Subcutaneous abdominal adipose tissue (tissue), 5 donors: ENCODE measurements around the gene TMEFF2.

Experiments
- H3K27ac ChIP-seq: one replicate; pipeline ENCODE4 v1.7.0; 2013; ENCODE audit warnings: low read depth, mild to moderate bottlenecking, inconsistent platforms, low read length, moderate library complexity
- H3K27me3 ChIP-seq, 5 donors: one replicate each; pipeline ENCODE4 v1.7.0; 2013; ENCODE audit warnings: low read length in 5 of 5, inconsistent platforms in 1 of 5; ENCODE audit not compliant: control insufficient read depth in 5 of 5, insufficient read depth in 4 of 5
- H3K36me3 ChIP-seq, 5 donors: one replicate each; pipeline ENCODE4 v1.7.0; 2013; ENCODE audit warnings: low read length in 5 of 5; ENCODE audit not compliant: control insufficient read depth in 5 of 5, insufficient read depth in 5 of 5
- H3K4me1 ChIP-seq, 5 donors: one replicate each; pipeline ENCODE4 v1.7.0; 2013; ENCODE audit warnings: low read length in 5 of 5, mild to moderate bottlenecking in 3 of 5, moderate library complexity in 1 of 5; ENCODE audit not compliant: control insufficient read depth in 5 of 5, insufficient read depth in 5 of 5
- H3K4me3 ChIP-seq, 5 donors: one replicate each; pipeline ENCODE4 v1.7.0; 2013; ENCODE audit warnings: low read length in 5 of 5, low read depth in 1 of 5
- H3K9ac ChIP-seq, 5 donors: one replicate each; pipeline ENCODE4 v1.7.0; 2013; ENCODE audit warnings: low read length in 5 of 5, mild to moderate bottlenecking in 4 of 5, moderate library complexity in 3 of 5
- H3K9me3 ChIP-seq, 5 donors: one replicate each; pipeline ENCODE4 v1.7.0; 2013; ENCODE audit warnings: low read length in 5 of 5; ENCODE audit not compliant: control insufficient read depth in 5 of 5
- donor health status: healthy.
- donor health status: healthy.
- donor health status: healthy.
- donor health status: healthy.
- donor health status: healthy.

Gene TMEFF2

DNA sequence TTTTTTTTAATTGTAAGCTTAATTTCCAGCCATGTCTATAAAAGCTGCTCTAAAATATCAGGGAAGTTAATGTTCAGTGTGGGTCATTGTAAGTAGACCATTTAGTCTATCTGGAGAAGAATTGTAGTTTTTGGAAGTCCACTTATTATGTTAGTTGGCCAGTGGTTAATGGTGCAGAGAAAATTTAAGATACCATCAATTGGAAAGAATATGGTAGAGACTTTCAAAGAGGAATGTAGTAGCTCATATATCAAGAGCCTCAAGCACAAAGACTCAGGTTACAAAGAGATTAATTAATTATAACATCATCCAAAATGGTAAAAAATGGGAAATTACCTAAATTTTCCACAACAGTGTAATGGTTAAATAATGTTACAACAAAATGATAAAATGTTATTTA, 220.1 kb downstream of the TMEFF2 start:
- peaks cover 0 to 3% (median 0%) of the 10 kb centered on the region in 5 donors for H3K4me1 ChIP-seq
- H3K9me3 ChIP-seq = no peaks in the 10 kb centered on the region
- H3K36me3 ChIP-seq = no peaks in the 10 kb centered on the region
- H3K27me3 ChIP-seq = no peaks in the 10 kb centered on the region
- no peak overlapping the region for H3K4me3 ChIP-seq
- no peak overlapping the region for H3K9ac ChIP-seq
- no peak overlapping the region for H3K27ac ChIP-seq

DNA sequence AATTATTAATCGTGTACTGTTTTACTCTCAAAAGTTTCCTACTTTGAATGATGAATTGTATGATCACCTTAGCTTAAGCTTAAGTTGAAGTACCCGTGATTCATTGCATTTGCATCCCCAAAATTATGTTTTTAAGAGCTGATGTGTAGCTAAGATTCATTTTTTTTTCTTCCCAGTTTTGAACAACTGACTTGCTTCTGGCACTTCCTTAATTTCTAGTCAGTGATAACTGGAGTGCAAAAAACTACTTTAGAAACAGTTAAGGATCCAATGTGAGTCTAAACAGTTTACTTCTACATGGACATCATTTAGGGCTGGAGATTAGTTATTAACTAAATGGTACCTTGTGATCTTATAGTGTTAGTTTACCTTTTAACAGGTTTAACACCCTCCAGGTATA, 223.9 kb downstream of the TMEFF2 start:
- H3K9me3 ChIP-seq = no peaks in the 10 kb centered on the region
- no peak overlapping the region for H3K27ac ChIP-seq
- H3K27me3 ChIP-seq = no peaks in the 10 kb centered on the region
- no peak overlapping the region for H3K9ac ChIP-seq
- H3K4me3 ChIP-seq = no peak overlapping the region
- H3K4me1 ChIP-seq = peaks cover 0 to 4% (median 0%) of the 10 kb centered on the region in 5 donors
- no peaks in the 10 kb centered on the region for H3K36me3 ChIP-seq

DNA sequence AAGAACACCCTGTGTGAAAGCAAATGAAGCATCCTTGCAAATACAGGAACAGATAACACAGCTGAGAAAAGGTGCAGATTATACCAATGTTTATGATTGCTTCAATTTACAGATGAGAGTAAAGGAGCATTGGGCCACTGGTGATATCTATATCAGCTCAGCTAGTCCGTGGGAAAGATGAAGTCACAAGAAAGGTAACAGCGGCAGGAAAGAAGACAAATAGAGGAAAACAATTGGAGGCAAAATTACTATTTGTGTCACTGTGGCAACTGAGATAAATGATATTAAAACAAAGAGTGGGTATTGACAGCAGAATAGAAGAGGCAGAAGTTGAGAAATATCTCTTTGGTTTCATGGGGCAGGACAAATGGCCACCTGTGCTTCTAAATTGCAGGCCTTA, 226.6 kb downstream of the TMEFF2 start:
- H3K9me3 ChIP-seq = no peaks in the 10 kb centered on the region

DNA sequence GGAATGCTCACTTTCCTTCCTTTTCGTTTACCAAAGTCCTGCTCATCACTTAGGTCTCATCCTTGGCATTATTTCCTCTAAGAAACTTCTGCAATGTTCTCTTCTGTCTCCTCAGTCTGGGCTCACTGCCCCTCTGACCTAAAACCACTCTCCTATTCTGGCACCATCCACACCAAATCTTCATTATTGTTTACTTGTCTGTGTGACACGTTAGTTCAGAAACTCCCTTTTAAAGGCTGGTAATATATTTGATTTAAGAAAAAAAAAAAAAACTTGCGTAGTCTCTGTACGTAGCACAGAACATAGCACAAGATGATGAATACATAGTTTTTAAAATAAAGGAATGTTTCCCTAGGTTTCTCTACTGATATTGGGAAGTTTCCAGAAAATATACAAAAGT, 229.0 kb downstream of the TMEFF2 start:
- Histone ChIP-seq H3K27me3 (no peaks in the 10 kb centered on the region), H3K9ac (no peak overlapping the region), H3K36me3 (no peaks in the 10 kb centered on the region), H3K27ac (no peak overlapping the region), H3K9me3 (no peaks in the 10 kb centered on the region), H3K4me1 (peaks cover 0 to 4% (median 0%) of the 10 kb centered on the region in 5 donors), H3K4me3 (no peak overlapping the region)

More for the DNA sequence above, 226.6 kb downstream of the TMEFF2 start:
- Histone ChIP-seq H3K4me1 (peaks cover 0 to 4% (median 0%) of the 10 kb centered on the region in 5 donors), H3K9ac (no peak overlapping the region), H3K27ac (no peak overlapping the region), H3K27me3 (no peaks in the 10 kb centered on the region), H3K4me3 (no peak overlapping the region), H3K36me3 (no peaks in the 10 kb centered on the region)

DNA sequence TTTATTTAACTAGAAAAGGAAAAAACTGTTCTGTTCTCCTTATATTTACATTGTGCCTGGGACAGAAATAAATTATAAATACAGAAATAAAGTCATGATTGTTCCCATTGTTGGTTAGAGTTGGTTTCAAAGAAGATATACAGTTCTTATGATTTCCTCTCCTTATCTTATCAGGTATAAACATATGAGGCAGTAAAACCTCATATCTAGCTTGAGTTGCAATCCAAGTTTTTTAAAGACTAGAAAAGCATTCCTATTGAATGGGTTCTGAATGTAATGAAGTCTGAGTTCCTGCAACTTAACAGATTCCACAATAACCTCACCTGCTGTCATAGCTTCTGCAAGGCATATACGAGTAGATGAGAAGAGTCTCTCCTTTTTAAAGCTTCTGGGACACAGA, 233.2 kb downstream of the TMEFF2 start:
- H3K27ac ChIP-seq = no peak overlapping the region
- H3K27me3 ChIP-seq = no peaks in the 10 kb centered on the region
- no peak overlapping the region for H3K4me3 ChIP-seq
- H3K9me3 ChIP-seq = no peaks in the 10 kb centered on the region
- H3K4me1 ChIP-seq = no peaks in the 10 kb centered on the region
- no peak overlapping the region for H3K9ac ChIP-seq
- no peaks in the 10 kb centered on the region for H3K36me3 ChIP-seq

DNA sequence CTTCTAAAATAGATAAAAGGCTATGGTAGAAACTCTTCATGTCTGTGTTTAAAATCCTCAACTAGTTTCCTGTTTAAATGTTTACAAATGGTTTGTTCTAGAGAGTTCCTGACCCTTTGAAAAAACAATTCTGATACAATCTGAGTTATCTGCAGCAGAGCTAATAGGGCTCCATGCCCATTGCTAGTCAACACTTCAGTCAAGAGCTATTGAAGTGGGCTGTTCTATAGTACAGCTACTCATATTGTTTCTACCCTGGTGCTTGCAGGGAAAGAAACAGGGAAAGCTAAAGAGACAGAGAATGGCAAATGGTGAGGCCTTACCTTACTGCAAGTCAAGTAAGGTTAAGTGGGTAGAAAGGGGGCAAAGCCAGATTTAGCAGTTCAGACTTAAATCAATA, 235.5 kb downstream of the TMEFF2 start:
- H3K36me3 ChIP-seq = no peaks in the 10 kb centered on the region
- H3K9ac ChIP-seq = no peak overlapping the region
- no peaks in the 10 kb centered on the region for H3K4me1 ChIP-seq
- H3K9me3 ChIP-seq = no peaks in the 10 kb centered on the region
- no peaks in the 10 kb centered on the region for H3K27me3 ChIP-seq
- H3K27ac ChIP-seq = no peak overlapping the region
- no peak overlapping the region for H3K4me3 ChIP-seq

DNA sequence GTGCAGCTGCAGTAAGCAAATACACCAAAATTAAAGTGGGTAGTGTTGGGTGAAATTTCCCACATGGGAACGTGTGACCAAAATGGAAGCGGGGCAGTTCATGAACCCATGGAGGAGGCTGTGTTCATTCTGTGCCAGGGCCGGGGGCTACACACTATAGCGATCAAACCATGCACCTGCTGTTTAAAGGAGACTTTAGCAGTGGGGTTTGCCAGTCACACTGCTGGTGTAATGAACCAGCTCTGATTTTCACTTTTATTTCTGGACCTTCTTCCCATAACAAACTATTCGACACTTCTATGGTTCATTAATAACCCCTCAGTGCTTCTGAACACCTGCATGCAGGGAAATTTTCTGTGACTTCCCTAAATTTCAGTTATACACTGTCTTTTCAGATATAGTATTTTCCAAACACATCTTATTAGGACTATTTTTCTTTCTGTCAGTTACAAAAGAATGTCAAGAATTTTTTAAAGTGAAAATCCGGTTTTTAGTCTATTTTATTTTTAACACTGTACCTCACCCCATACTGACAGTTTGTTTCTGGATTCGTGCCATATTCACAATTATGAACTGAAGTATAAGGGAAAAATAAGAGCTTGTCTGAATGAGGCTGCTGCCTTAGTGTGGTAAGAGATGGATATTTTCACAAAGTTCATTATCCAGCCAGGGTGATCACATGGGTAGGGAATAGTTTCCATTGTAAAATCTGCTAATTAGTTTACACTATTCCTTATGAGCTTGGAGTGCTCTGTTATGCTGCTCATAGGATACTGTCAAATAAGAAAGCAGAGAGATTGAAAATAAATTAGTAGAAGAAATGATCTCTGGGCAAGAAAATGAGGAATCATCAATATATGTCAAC, 236.5 kb downstream of the TMEFF2 start:
- Histone ChIP-seq H3K4me1 (no peaks in the 10 kb centered on the region), H3K4me3 (no peak overlapping the region), H3K9ac (no peak overlapping the region), H3K9me3 (no peaks in the 10 kb centered on the region), H3K36me3 (no peaks in the 10 kb centered on the region), H3K27ac (no peak overlapping the region), H3K27me3 (no peaks in the 10 kb centered on the region)

DNA sequence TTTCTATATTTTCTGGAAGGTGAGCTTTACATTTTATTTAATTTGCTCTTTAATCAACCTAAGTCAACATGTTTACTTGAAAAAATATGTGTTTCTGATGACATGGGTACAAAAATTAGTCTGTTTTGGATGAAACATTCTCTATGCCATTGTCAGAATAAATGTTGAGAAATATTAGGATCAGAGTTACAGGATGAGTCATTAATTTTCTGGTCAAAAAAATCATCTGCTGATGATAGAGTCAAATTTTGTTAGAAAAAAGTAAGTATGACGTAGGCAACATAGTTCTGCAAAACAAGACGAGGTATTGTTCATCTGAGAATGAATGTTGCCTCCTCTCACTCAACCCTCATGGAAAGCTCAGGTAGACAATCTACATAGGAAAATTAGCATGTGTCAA, 240.3 kb downstream of the TMEFF2 start:
- Histone ChIP-seq H3K9me3 (no peaks in the 10 kb centered on the region), H3K9ac (no peak overlapping the region), H3K27me3 (no peaks in the 10 kb centered on the region), H3K27ac (no peak overlapping the region), H3K36me3 (no peaks in the 10 kb centered on the region), H3K4me1 (peaks cover 0 to 11% (median 0%) of the 10 kb centered on the region in 5 donors), H3K4me3 (no peak overlapping the region)

DNA sequence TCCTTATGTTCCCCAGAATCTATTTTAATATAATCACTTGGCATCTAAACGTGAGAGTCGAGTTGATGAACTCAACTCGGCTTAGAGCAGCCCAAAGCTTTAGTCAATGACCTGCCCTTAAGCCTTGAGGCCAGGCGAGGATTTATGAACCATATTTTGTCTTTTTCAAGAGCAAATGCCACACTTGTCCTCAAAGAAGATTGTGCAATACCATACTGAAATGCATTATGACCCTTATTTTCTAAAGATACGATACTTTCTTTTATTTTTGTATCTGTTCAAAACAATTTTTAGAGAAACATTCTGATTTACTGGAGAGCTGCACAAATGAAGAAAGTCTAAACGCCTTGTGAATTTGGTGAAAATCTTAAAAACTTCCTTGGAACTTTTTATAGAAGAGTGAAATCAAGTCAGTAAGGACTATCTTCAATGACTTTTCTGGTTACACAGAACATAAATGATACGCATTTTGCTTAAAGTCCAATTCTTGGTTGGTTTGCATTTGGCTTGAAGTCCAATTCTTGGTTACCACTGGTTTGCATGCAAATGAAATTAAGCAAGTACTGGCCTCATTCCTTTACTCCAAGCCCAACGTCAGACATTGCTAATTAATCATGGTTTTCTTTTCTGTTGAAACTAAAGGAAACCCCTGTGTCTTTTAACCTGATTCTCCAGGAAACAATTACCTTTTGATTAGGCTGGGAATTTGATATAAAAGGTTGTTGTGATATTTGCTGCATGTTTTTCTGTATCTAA, 242.0 kb downstream of the TMEFF2 start:
- Histone ChIP-seq H3K9me3 (no peaks in the 10 kb centered on the region), H3K27ac (no peak overlapping the region), H3K27me3 (no peaks in the 10 kb centered on the region), H3K9ac (no peak overlapping the region), H3K4me3 (no peak overlapping the region), H3K36me3 (no peaks in the 10 kb centered on the region), H3K4me1 (peaks cover 0 to 11% (median 0%) of the 10 kb centered on the region in 5 donors)

DNA sequence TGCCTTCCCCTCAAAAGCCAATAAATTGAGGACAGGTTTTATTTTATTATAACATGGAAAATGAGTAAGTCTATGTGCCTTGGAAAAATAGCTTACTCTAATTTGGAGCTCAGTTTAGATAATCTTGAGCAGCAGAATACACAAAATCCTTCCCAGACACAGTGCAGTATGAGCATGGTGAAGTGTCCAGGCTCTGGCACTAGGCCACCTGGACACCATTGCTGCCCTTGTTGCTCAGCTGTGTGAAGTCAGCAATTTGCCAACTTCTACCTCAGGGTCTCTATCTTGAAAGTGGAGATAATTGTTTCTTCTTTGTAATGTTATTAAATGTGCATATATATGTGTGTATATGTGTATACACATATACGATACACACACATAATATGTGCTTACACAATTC, 242.9 kb downstream of the TMEFF2 start:
- no peaks in the 10 kb centered on the region for H3K27me3 ChIP-seq
- H3K9me3 ChIP-seq = no peaks in the 10 kb centered on the region
- no peak overlapping the region for H3K27ac ChIP-seq
- no peak overlapping the region for H3K4me3 ChIP-seq
- peaks cover 0 to 16% (median 3%) of the 10 kb centered on the region in 5 donors for H3K4me1 ChIP-seq
- H3K9ac ChIP-seq = no peak overlapping the region
- no peaks in the 10 kb centered on the region for H3K36me3 ChIP-seq
